K562 (cell line): ENCODE results near the gene PSMA4. TPM values are rescaled to one million over a fixed set of nuclear protein-coding genes. Genes with fewer than 3 reads are reported as not detected.

Source experiments
- ATAC-seq: fragments of 200-7000 bp; cut with Tn5 transposase; 3 replicates; pipeline ENCODE4 v1.9.1; 2020; ENCODE audit warnings: moderate library complexity
- BruUV-seq: library from RNA; stranded (reverse); fragments of 400-500 nt; replicated peaks from 2 replicates; lab custom pipeline; 2021; lab: Mats Ljungman, UMichigan
- CTCF ChIA-PET: fragments of 300-600 bp; formaldehyde crosslinking; extraction: SDS; loops from one replicate; lab custom pipeline; 2021; ENCODE audit warnings: low intra/inter-chr PET ratio; lab: Yijun Ruan, JAX
- POLR2A ChIA-PET: fragments of 300-600, 350-650 bp; sonication (Branson Sonifier 250); formaldehyde crosslinking; extraction: SDS; loops from one replicate; lab custom pipeline; 2021; ENCODE audit warnings: antibody characterized with exemption, inconsistent platforms; lab: Yijun Ruan, JAX
- DNase-seq, 4 experiments: peaks; one replicate each; pipeline versions ENCODE4 v3.0.0 to v3.0.0-alpha.2; 2011 to 2018; ENCODE audit warnings: low spot score in 3 of 4, mixed read lengths in 3 of 4; ENCODE audit errors: extremely low read depth in 1 of 4
- FAIRE-seq: peaks from 2 replicates; lab custom pipeline; 2011; peaks lifted over from hg19 to GRCh38; lab: Jason Lieb, UNC
- H2AFZ ChIP-seq: 2 replicates; pipeline ENCODE4 v1.6.0; 2011; ENCODE audit warnings: low read depth, low read length, control low read depth, inconsistent platforms
- H3K27ac ChIP-seq: fragments of 200-600 bp; 3 replicates; pipeline ENCODE4 v1.8.0; 2011; ENCODE audit warnings: low read depth, mild to moderate bottlenecking, control low read depth, inconsistent platforms, low read length, moderate library complexity, mixed read lengths; ENCODE audit errors: extremely low read depth
- H3K27me3 ChIP-seq, 2 experiments: fragments of 300-600 bp in 1 of 2; 2 replicates in 1 of 2; 3 replicates in 1 of 2; pipeline versions ENCODE4 v1.6.0 to v1.8.0; 2011; ENCODE audit warnings: inconsistent platforms in 2 of 2, low read length in 2 of 2, mild to moderate bottlenecking in 1 of 2, mixed read lengths in 1 of 2, moderate library complexity in 1 of 2; ENCODE audit not compliant: control insufficient read depth in 2 of 2, insufficient read depth in 2 of 2
- H3K36me3 ChIP-seq: fragments of 300-600 bp; 3 replicates; pipeline ENCODE4 v1.8.0; 2011; ENCODE audit warnings: mild to moderate bottlenecking, low read length, inconsistent platforms; ENCODE audit not compliant: control insufficient read depth, insufficient read depth
- H3K4me1 ChIP-seq, 2 experiments: fragments of 200-600 bp in 1 of 2; replicated peaks in 1 of 2; 2 replicates in 1 of 2; 3 replicates in 1 of 2; pipeline versions ENCODE4 v1.5.1 to v1.8.0; 2011; ENCODE audit warnings: inconsistent platforms in 2 of 2, low read length in 2 of 2, mild to moderate bottlenecking in 1 of 2, mixed read lengths in 1 of 2, moderate library complexity in 1 of 2; ENCODE audit not compliant: control insufficient read depth in 2 of 2, insufficient read depth in 2 of 2
- H3K4me2 ChIP-seq: 2 replicates; pipeline ENCODE4 v1.6.1; 2011; ENCODE audit warnings: low read length, control low read depth, inconsistent platforms, mixed read lengths; ENCODE audit not compliant: insufficient read depth
- H3K4me3 ChIP-seq: fragments of 200-600 bp; sonication (generic), shearing (Covaris generic); 2 replicates; pipeline ENCODE4 v1.5.1; 2016; ENCODE audit warnings: control low read depth, inconsistent platforms
- H3K79me2 ChIP-seq: fragments of 200-600 bp; 3 replicates; pipeline ENCODE4 v1.8.0; 2011; ENCODE audit warnings: low read length, inconsistent platforms; ENCODE audit not compliant: control insufficient read depth, insufficient read depth
- H3K9ac ChIP-seq, 2 experiments: 2 replicates each; pipeline versions ENCODE4 v1.6.0 to v1.6.1; 2011; ENCODE audit warnings: low read depth in 2 of 2, low read length in 2 of 2, control low read depth in 1 of 2, inconsistent platforms in 1 of 2, mild to moderate bottlenecking in 1 of 2, mixed read lengths in 1 of 2; ENCODE audit not compliant: insufficient read depth in 1 of 2
- H3K9me1 ChIP-seq: one replicate; pipeline ENCODE4 v1.6.0; 2011; ENCODE audit warnings: inconsistent platforms, mild to moderate bottlenecking, low read length, moderate library complexity; ENCODE audit not compliant: control insufficient read depth, insufficient read depth
- H3K9me3 ChIP-seq: replicated peaks from 2 replicates; pipeline ENCODE4 v1.5.1; 2011; ENCODE audit warnings: low read depth, low read length, inconsistent platforms; ENCODE audit not compliant: control insufficient read depth, insufficient read depth
- H4K20me1 ChIP-seq: replicated peaks from 2 replicates; pipeline ENCODE4 v1.6.1; 2011; ENCODE audit warnings: low read length, inconsistent platforms, mixed read lengths; ENCODE audit not compliant: control insufficient read depth, insufficient read depth
- ARID3B ChIP-seq: fragments of 250-450 bp; sonication (Bioruptor Pico); IDR thresholded peaks from 2 replicates; pipeline ENCODE4 v1.4.0; 2020; ENCODE audit warnings: borderline replicate concordance
- ATF3 ChIP-seq, 2 experiments: fragments of 450-650 bp in 1 of 2; sonication (generic) in 1 of 2; formaldehyde crosslinking in 1 of 2; IDR thresholded peaks in 1 of 2; conservative IDR thresholded peaks in 1 of 2; 2 replicates each; pipeline versions ENCODE4 v1.6.1 to v1.8.1; 2016 to 2023; ENCODE audit warnings: mild to moderate bottlenecking in 2 of 2, moderate library complexity in 2 of 2, inconsistent platforms in 1 of 2, missing genetic modification reagents in 1 of 2
- BDP1 ChIP-seq: IDR thresholded peaks from 3 replicates; pipeline ENCODE4 v1.6.1; 2011; ENCODE audit not compliant: insufficient read length, insufficient read depth
- ELK1 ChIP-seq: sonication (generic); formaldehyde crosslinking; IDR thresholded peaks from 2 replicates; pipeline ENCODE4 v1.8.1; 2022; ENCODE audit warnings: missing genetic modification reagents
- HDAC2 ChIP-seq: fragments of 450-650 bp; IDR thresholded peaks from 2 replicates; pipeline ENCODE4 v1.6.1; 2016; ENCODE audit warnings: mild to moderate bottlenecking
- HMBOX1 ChIP-seq: sonication (generic); IDR thresholded peaks from 2 replicates; pipeline ENCODE4 v1.6.1; 2016
- MCM7 ChIP-seq, 2 experiments: fragments of 450-650 bp; IDR thresholded peaks; 2 replicates each; pipeline ENCODE4 v1.6.1; 2016 to 2018
- MLLT1 ChIP-seq, 2 experiments: fragments of 450-650 bp; IDR thresholded peaks; 2 replicates each; pipeline ENCODE4 v1.6.1; 2016
- MLX ChIP-seq, 2 experiments: fragments of 450-650 bp in 1 of 2; sonication (generic) in 1 of 2; formaldehyde crosslinking; conservative IDR thresholded peaks; 2 replicates each; pipeline versions ENCODE4 v1.4.0 to v1.8.1; 2020 to 2022; ENCODE audit warnings: mild to moderate bottlenecking in 1 of 2, missing genetic modification reagents in 1 of 2
- STAT5B ChIP-seq: fragments of 250-450 bp; sonication (Bioruptor Pico); IDR thresholded peaks from 2 replicates; pipeline ENCODE4 v1.8.0; 2021; ENCODE audit warnings: mild to moderate bottlenecking, inconsistent platforms
- TAF7 ChIP-seq: fragments of 450-650 bp; IDR thresholded peaks from 2 replicates; pipeline ENCODE4 v1.6.1; 2016; ENCODE audit warnings: missing genetic modification characterization, missing compliant biosample characterization
- THRAP3 ChIP-seq: fragments of 450-650 bp; IDR thresholded peaks from 2 replicates; pipeline ENCODE4 v1.6.1; 2016; ENCODE audit warnings: mild to moderate bottlenecking, inconsistent platforms, borderline replicate concordance
- ZBED1 ChIP-seq: IDR thresholded peaks from 2 replicates; pipeline ENCODE4 v1.6.1; 2014
- ZNF316 ChIP-seq: fragments of 450-650 bp; IDR thresholded peaks from 2 replicates; pipeline ENCODE4 v1.6.1; 2016
- ZNF431 ChIP-seq: sonication (generic); formaldehyde crosslinking; IDR thresholded peaks from 2 replicates; pipeline ENCODE4 v1.8.0; 2022; ENCODE audit warnings: mild to moderate bottlenecking, missing genetic modification reagents
- ZNF644 ChIP-seq: fragments of 200-800 bp; sonication (Bioruptor generic); IDR thresholded peaks from 2 replicates; pipeline ENCODE4 v1.6.1; 2016; ENCODE audit warnings: low read depth, missing genetic modification characterization, missing compliant biosample characterization
- WGBS: fragments of 100-300 bp; shearing (Covaris generic); methylation state at CpG from one replicate; pipeline ENCODE4 v1.1.6; 2016; ENCODE audit warnings: low coverage, mixed read lengths; ENCODE audit not compliant: insufficient coverage; ENCODE audit errors: missing lambda C conversion rate; 5-methylcytosine and 5-hydroxymethylcytosine counted together
- in situ Hi-C: fragments of 300-500 bp; cut with MboI; formaldehyde crosslinking; loops from 4 replicates; pipeline ENCODE4 v1.15.0; 2018; ENCODE audit warnings: inconsistent platforms, mixed read lengths
- intact Hi-C: fragments of 100-400 bp; cut with micrococcal nuclease; formaldehyde crosslinking; loops from 2 replicates; pipeline ENCODE4 v1.14.2; 2022
- polyA plus RNA-seq, 8 experiments: library from polyadenylated mRNA; depleted of rRNA in 4 of 8; stranded (reverse) in 5 of 8; unstranded in 3 of 8; fragments of >200 nt; fragmentation: Nextera tagmentation in 2 of 8; fragmentation: Illumina TruSeq in 1 of 8; extraction: Ambion mirVana in 2 of 8; extraction: Trizol in 1 of 8; gene quantifications; 2 replicates each; pipeline versions ENCODE4 v1.2.1 to v1.2.3, GENCODE V29; 2011 to 2014; ENCODE audit warnings: inconsistent platforms in 1 of 8, missing spikeins in 1 of 8
- total RNA-seq, 7 experiments: library from RNA; depleted of rRNA in 6 of 7; stranded (reverse); fragments of >200 nt in 6 of 7; fragmentation: Illumina TruSeq in 2 of 7; extraction: Trizol in 2 of 7; gene quantifications; 2 replicates each; pipeline versions ENCODE4 v1.2.1 to v1.2.3, GENCODE V29; 2011 to 2021; ENCODE audit warnings: low replicate concordance in 1 of 7

Gene PSMA4
- total and polyA plus RNA-seq, 9 of the 15 experiments (the other 6 are each of a cell fraction or from before 2014, with no cell fraction given): 304 to 1,857 (median 666) TPM

GRCh38 chr15:78550194-78550593, 9.9 kb downstream of the PSMA4 start:
- FAIRE-seq: no peak
- WGBS: 78% methylated on average over 6 of the region's 6 CpGs
- Histone ChIP-seq H3K4me1 (no peaks in the 10 kb centered on the region), H3K79me2 (no peaks in the 10 kb centered on the region), H3K9ac (no peak overlapping the region), H3K4me2 (no peak overlapping the region), H3K27me3 (no peaks in the 10 kb centered on the region), H3K4me3 (no peak overlapping the region), H4K20me1 (no peaks in the 10 kb centered on the region), H3K9me1 (no peaks in the 10 kb centered on the region), H2AFZ (no peak overlapping the region), H3K27ac (no peak overlapping the region), H3K9me3 (no peaks in the 10 kb centered on the region), H3K36me3 (peaks cover 61% of the 10 kb centered on the region; the same call in 2 of the 3 replicates)
- no peak for DNase-seq
- POLR2A ChIA-PET: interaction anchor here (0.6 to 8.1 kb wide), 5 partner anchors 10 to 127 kb away, joined by 4 to 62 read pairs (median 4); partner anchors contain the start of genes CHRNA5 and PSMA4
- ATAC-seq: peak; percentile 14
- no TSS peak for BruUV-seq
- intact Hi-C loops: no loop called here
- CTCF ChIA-PET: no interaction called here
- in situ Hi-C loops: no loop called here
- TF ChIP-seq MLX (CRISPR knock-in tag; conservative IDR thresholded peaks at IDR 0.05): no peak
- TF ChIP-seq HMBOX1: no peak
- no peak for TF ChIP-seq ELK1
- TF ChIP-seq ZBED1: no peak
- no peak for TF ChIP-seq HDAC2
- TF ChIP-seq MLLT1 (IDR thresholded peaks at IDR 0.05): no peak
- TF ChIP-seq ZNF316: no peak
- no peak for TF ChIP-seq STAT5B (CRISPR knock-in tag)
- TF ChIP-seq ZNF431: no peak
- no peak for TF ChIP-seq ATF3 (IDR thresholded peaks at IDR 0.05)
- TF ChIP-seq ATF3 (CRISPR knock-in tag; conservative IDR thresholded peaks at IDR 0.05): no peak
- TF ChIP-seq BDP1: no peak
- TF ChIP-seq THRAP3: no peak
- TF ChIP-seq ARID3B (CRISPR knock-in tag): no peak
- TF ChIP-seq MCM7 (IDR thresholded peaks at IDR 0.05): no peak
- TF ChIP-seq TAF7 (tag): no peak
- TF ChIP-seq ZNF644: no peak
